T-cell (primary cell): ENCODE measurements around the gene MPHOSPH8. TPM values are rescaled to one million over a fixed set of nuclear protein-coding genes. Genes with fewer than 3 reads are reported as not detected.

Experiments
- ATAC-seq, 4 experiments: fragments of 200-7000 bp in 3 of 4; fragments of 150-1000 bp in 1 of 4; cut with Tn5 transposase; replicated peaks in 1 of 4; 1 replicate in 3 of 4; 2 replicates in 1 of 4; pipeline ENCODE4 v1.10.0; 2021; ENCODE audit warnings: moderate library complexity in 3 of 4, mild to moderate bottlenecking in 2 of 4, moderate number of reproducible peaks in 1 of 4
- CTCF ChIA-PET, 2 donors: fragments of 300-600 bp; sonication (Branson Sonifier 250); formaldehyde crosslinking; loops; one replicate each; lab custom pipeline; 2022; ENCODE audit warnings: antibody characterized with exemption in 2 of 2; lab: Charles Lee
- POLR2A ChIA-PET, 2 donors: fragments of 300-600 bp; sonication (Branson Sonifier 250); formaldehyde crosslinking; loops; one replicate each; lab custom pipeline; 2022; ENCODE audit warnings: antibody characterized with exemption in 2 of 2; lab: Charles Lee
- DNase-seq, 35 experiments: peaks; one replicate each; pipeline versions ENCODE4 v3.0.0 to v3.0.0-alpha.2; 2013 to 2023
- H3K27ac ChIP-seq: one replicate; pipeline ENCODE4 v1.5.1; 2013; ENCODE audit warnings: low read length
- H3K27me3 ChIP-seq, 2 experiments: replicated peaks in 1 of 2; 1 replicate in 1 of 2; 2 replicates in 1 of 2; pipeline versions ENCODE4 v1.6.1 to v1.7.0; 2013; ENCODE audit warnings: low read length in 1 of 2, mixed read lengths in 1 of 2; ENCODE audit not compliant: control insufficient read depth in 2 of 2, insufficient read depth in 2 of 2; ENCODE audit errors: extremely low read depth in 1 of 2
- H3K36me3 ChIP-seq, 2 donors: 1 replicate in 1 of 2; 2 replicates in 1 of 2; pipeline versions ENCODE4 v1.6.1 to v1.7.0; 2013; ENCODE audit warnings: low read length in 1 of 2; ENCODE audit not compliant: control insufficient read depth in 2 of 2, insufficient read depth in 1 of 2; ENCODE audit errors: extremely low read depth in 1 of 2
- H3K4me1 ChIP-seq, 2 experiments: 1 replicate in 1 of 2; 2 replicates in 1 of 2; pipeline versions ENCODE4 v1.6.1 to v1.7.0; 2013; ENCODE audit warnings: low read length in 2 of 2, mixed read lengths in 1 of 2; ENCODE audit not compliant: insufficient read depth in 2 of 2, control insufficient read depth in 1 of 2; ENCODE audit errors: extremely low read depth in 1 of 2
- H3K4me3 ChIP-seq, 2 donors: 1 replicate in 1 of 2; 2 replicates in 1 of 2; pipeline versions ENCODE4 v1.5.1 to v1.7.0; 2013; ENCODE audit warnings: mild to moderate bottlenecking in 2 of 2, low read length in 1 of 2, moderate library complexity in 1 of 2; ENCODE audit not compliant: control insufficient read depth in 1 of 2; ENCODE audit errors: extremely low read depth in 1 of 2
- H3K9me3 ChIP-seq: 2 replicates; pipeline ENCODE4 v1.7.0; 2013
- H3K27ac Mint-ChIP-seq, 2 donors: one replicate each; pipeline ENCODE4 v1.8.0; 2020 to 2021; ENCODE audit warnings: mild to moderate bottlenecking in 2 of 2, mixed read lengths in 2 of 2
- H3K27me3 Mint-ChIP-seq, 2 donors: one replicate each; pipeline ENCODE4 v1.8.0; 2021 to 2022; ENCODE audit warnings: mixed read lengths in 2 of 2
- H3K36me3 Mint-ChIP-seq: one replicate; pipeline ENCODE4 v1.8.0; 2021; ENCODE audit warnings: mixed read lengths
- H3K4me1 Mint-ChIP-seq, 3 donors: one replicate each; pipeline ENCODE4 v1.8.0; 2020 to 2022; ENCODE audit warnings: mixed read lengths in 3 of 3, mild to moderate bottlenecking in 1 of 3
- H3K4me3 Mint-ChIP-seq, 3 donors: one replicate each; pipeline ENCODE4 v1.8.0; 2020 to 2022; ENCODE audit warnings: mild to moderate bottlenecking in 3 of 3, mixed read lengths in 3 of 3, moderate library complexity in 3 of 3
- H3K9me3 Mint-ChIP-seq, 3 donors: one replicate each; pipeline ENCODE4 v1.8.0; 2020 to 2022; ENCODE audit warnings: mixed read lengths in 3 of 3
- WGBS: methylation state at CpG from one replicate; pipeline ENCODE4 v1.1.5; 2013; ENCODE audit warnings: missing lambda C conversion rate; ENCODE audit not compliant: insufficient coverage; 5-methylcytosine and 5-hydroxymethylcytosine counted together
- total RNA-seq, 35 experiments: library from RNA in 6 of 35; stranded (reverse) in 6 of 35; fragments of 120-200 nt in 1 of 35; gene quantifications; one replicate each; pipeline versions ENCODE4 v1.2.1 to v1.2.4 and lab custom pipeline; 2013 to 2026

Gene MPHOSPH8
- total RNA-seq, 5 donors from 2014 or later (not counting 1 experiment from before 2014, with no cell fraction given), result 64.5 to 91.3 (median 84.1) TPM

- H3K27ac Mint-ChIP-seq, result no peak overlapping the region
- ChIA-PET POLR2A (no interaction called here), CTCF (no interaction called here)
- no peak overlapping the region for H3K4me3 ChIP-seq
- no peak for ATAC-seq
- WGBS, result 66% methylated on average over 5 of the region's 7 CpGs
- H3K27me3 ChIP-seq, result peaks cover 0 to 7% of the 10 kb centered on the region in 2 experiments
- peaks cover 14 to 20% (median 15%) of the 10 kb centered on the region in 3 donors for H3K4me1 Mint-ChIP-seq
- H3K4me1 ChIP-seq, result peaks cover 5 to 11% of the 10 kb centered on the region in 2 experiments
- H3K36me3 Mint-ChIP-seq, result no peaks in the 10 kb centered on the region
- H3K9me3 ChIP-seq, result no peaks in the 10 kb centered on the region
- no peaks in the 10 kb centered on the region for H3K9me3 Mint-ChIP-seq
- no peak overlapping the region for H3K4me3 Mint-ChIP-seq
- DNase-seq, result no peak
- H3K27ac ChIP-seq, result no peak overlapping the region
- H3K36me3 ChIP-seq, result no peaks in the 10 kb centered on the region
- H3K27me3 Mint-ChIP-seq, result peaks cover 7 to 18% of the 10 kb centered on the region in 2 donors
Measured at GRCh38 chr13:19591864-19592263, 41.6 kb upstream of the MPHOSPH8 start.

- ChIA-PET POLR2A (interaction anchor here in 1 of 2 donors (0.6 kb wide), 1 partner anchor 31 kb away, joined by 3 read pairs; no protein-coding TSS in a partner anchor), CTCF (interaction anchor here in 1 of 2 donors (0.7 kb wide), 1 partner anchor 831 kb away, joined by 6 read pairs; no protein-coding TSS in a partner anchor)
- Mint-ChIP-seq H3K27me3 (peaks cover 10 to 22% of the 10 kb centered on the region in 2 donors), H3K4me3 (no peak overlapping the region), H3K36me3 (no peaks in the 10 kb centered on the region), H3K4me1 (peaks cover 5 to 11% (median 6%) of the 10 kb centered on the region in 3 donors), H3K9me3 (no peaks in the 10 kb centered on the region), H3K27ac (no peak overlapping the region)
- DNase-seq (no peak), ATAC-seq (no peak)
- peaks cover 0 to 4% of the 10 kb centered on the region in 2 experiments for H3K4me1 ChIP-seq
- WGBS, result no CpG with 5 or more reads among the region's 1 CpG
- H3K9me3 ChIP-seq, result no peaks in the 10 kb centered on the region
- peaks cover 0 to 11% of the 10 kb centered on the region in 2 experiments for H3K27me3 ChIP-seq
- no peak overlapping the region for H3K27ac ChIP-seq
- no peaks in the 10 kb centered on the region for H3K36me3 ChIP-seq
- H3K4me3 ChIP-seq, result no peak overlapping the region
Measured at GRCh38 chr13:19592657-19593180, 40.7 kb upstream of the MPHOSPH8 start.

- DNase-seq, result no peak
- peaks cover 25 to 38% of the 10 kb centered on the region in 2 donors for H3K27me3 Mint-ChIP-seq
- H3K27me3 ChIP-seq, result peaks cover 0 to 18% of the 10 kb centered on the region in 2 experiments
- H3K4me3 Mint-ChIP-seq, result no peak overlapping the region
- no peak overlapping the region for H3K27ac Mint-ChIP-seq
- CTCF ChIA-PET, result interaction anchor here in 1 of 2 donors (0.7 kb wide), 1 partner anchor 410 kb away, joined by 5 read pairs; no protein-coding TSS in a partner anchor
- no peak for ATAC-seq
- no peaks in the 10 kb centered on the region for H3K36me3 ChIP-seq
- 92% methylated on average over 3 of the region's 3 CpGs for WGBS
- no peaks in the 10 kb centered on the region for H3K9me3 ChIP-seq
- no peaks in the 10 kb centered on the region for H3K4me1 Mint-ChIP-seq
- no peak overlapping the region for H3K4me3 ChIP-seq
- H3K36me3 Mint-ChIP-seq, result no peaks in the 10 kb centered on the region
- no peaks in the 10 kb centered on the region for H3K9me3 Mint-ChIP-seq
- H3K4me1 ChIP-seq, result no peaks in the 10 kb centered on the region
- no peak overlapping the region for H3K27ac ChIP-seq
- POLR2A ChIA-PET, result no interaction called here
Measured at GRCh38 chr13:19596086-19596485, 37.4 kb upstream of the MPHOSPH8 start.

GRCh38 chr13:19596960-19597361 is 36.5 kb upstream of the MPHOSPH8 start:
- H3K27ac Mint-ChIP-seq, result no peak overlapping the region
- no peaks in the 10 kb centered on the region for H3K4me1 Mint-ChIP-seq
- H3K27me3 Mint-ChIP-seq, result peaks cover 25 to 41% of the 10 kb centered on the region in 2 donors
- no peaks in the 10 kb centered on the region for H3K36me3 ChIP-seq
- H3K9me3 Mint-ChIP-seq, result no peaks in the 10 kb centered on the region
- ChIA-PET POLR2A (no interaction called here), CTCF (no interaction called here)
- H3K4me3 ChIP-seq, result no peak overlapping the region
- ATAC-seq, result no peak
- peaks cover 0 to 25% of the 10 kb centered on the region in 2 experiments for H3K27me3 ChIP-seq
- no peak overlapping the region for H3K4me3 Mint-ChIP-seq
- H3K27ac ChIP-seq, result no peak overlapping the region
- no peak for DNase-seq
- H3K9me3 ChIP-seq, result no peaks in the 10 kb centered on the region
- H3K4me1 ChIP-seq, result peaks cover 0 to 3% of the 10 kb centered on the region in 2 experiments
- no peaks in the 10 kb centered on the region for H3K36me3 Mint-ChIP-seq
- 100% methylated on average over 1 of the region's 6 CpGs for WGBS

GRCh38 chr13:19597523-19597922 is 35.9 kb upstream of the MPHOSPH8 start:
- H3K4me1 Mint-ChIP-seq, result peaks cover 0 to 1% (median under 1%) of the 10 kb centered on the region in 3 donors
- Histone ChIP-seq H3K4me1 (peaks cover 0 to 7% of the 10 kb centered on the region in 2 experiments), H3K27me3 (peaks cover 0 to 29% of the 10 kb centered on the region in 2 experiments), H3K36me3 (no peaks in the 10 kb centered on the region), H3K4me3 (no peak overlapping the region), H3K27ac (no peak overlapping the region), H3K9me3 (no peaks in the 10 kb centered on the region)
- ATAC-seq (no peak), DNase-seq (no peak)
- no peaks in the 10 kb centered on the region for H3K36me3 Mint-ChIP-seq
- H3K27ac Mint-ChIP-seq, result no peak overlapping the region
- peaks cover 25 to 42% of the 10 kb centered on the region in 2 donors for H3K27me3 Mint-ChIP-seq
- H3K9me3 Mint-ChIP-seq, result no peaks in the 10 kb centered on the region
- POLR2A ChIA-PET, result no interaction called here
- no peak overlapping the region for H3K4me3 Mint-ChIP-seq
- 75% methylated on average over 1 of the region's 5 CpGs for WGBS
- CTCF ChIA-PET, result no interaction called here

GRCh38 chr13:19601749-19602725 is 31.4 kb upstream of the MPHOSPH8 start:
- peak; percentile 69 to 87 (median 82) for ATAC-seq
- Mint-ChIP-seq H3K27ac (no peak overlapping the region), H3K27me3 (peaks cover 46 to 56% of the 10 kb centered on the region in 2 donors), H3K4me3 (peak overlapping the region; percentile 43 to 52 (median 51)), H3K9me3 (peaks cover 0 to 9% (median 6%) of the 10 kb centered on the region in 3 donors), H3K36me3 (peaks cover 4% of the 10 kb centered on the region), H3K4me1 (peaks cover 0 to 5% (median 2%) of the 10 kb centered on the region in 3 donors)
- CTCF ChIA-PET, result interaction anchor here (0.6 kb wide), 2 partner anchors 20 to 206 kb away, joined by 3 read pairs; no protein-coding TSS in a partner anchor
- WGBS, result 4% methylated on average over 108 of the region's 108 CpGs
- Histone ChIP-seq H3K36me3 (no peaks in the 10 kb centered on the region), H3K27ac (no peak overlapping the region), H3K27me3 (peaks cover 0 to 41% of the 10 kb centered on the region in 2 experiments), H3K9me3 (no peaks in the 10 kb centered on the region), H3K4me3 (peak overlapping the region in 1 of 2 donors; percentile 20), H3K4me1 (peaks cover 0 to 8% of the 10 kb centered on the region in 2 experiments)
- DNase-seq, result peak in 21 of 35 experiments; percentile 5 to 41 (median 16)
- POLR2A ChIA-PET, result interaction anchor here in 1 of 2 donors (0.6 kb wide), 1 partner anchor 8 kb away, joined by 4 read pairs; no protein-coding TSS in a partner anchor
